ENCODE data around the gene CCDC197. TPM values are rescaled to one million over a fixed set of nuclear protein-coding genes. Genes with fewer than 3 reads are reported as not detected.
A peak's percentile ranks its signal among the peaks of the same experiment; 100 is the strongest.

Gene CCDC197
- total and polyA plus RNA-seq, 7 donors, result not detected

GRCh38 chr14:93960774-93961438, 36.2 kb upstream of the CCDC197 start:
- Histone ChIP-seq H3K27me3 (no peaks in the 10 kb centered on the region), H3K4me3 (no peak overlapping the region), H3K36me3 (peaks cover 0 to 49% (median 12%) of the 10 kb centered on the region in 4 donors), H3K4me1 (peaks cover 0 to 94% (median 70%) of the 10 kb centered on the region in 4 donors), H3K9me3 (no peaks in the 10 kb centered on the region), H3K27ac (peak overlapping the region; percentile 77 to 92 (median 80))
- intact Hi-C loops (cut with DNase I), result no loop called here
- TF ChIP-seq EP300 (IDR thresholded peaks at IDR 0.05) (no peak), POLR2A (IDR thresholded peaks at IDR 0.05) (no peak), CTCF (IDR thresholded peaks at IDR 0.05) (no peak), POLR2AphosphoS5 (IDR thresholded peaks at IDR 0.05) (no peak)
- no peak for DNase-seq
- WGBS, 2 donors, result 77 to 84% methylated on average over 3 of the region's 3 CpGs

- intact Hi-C loops (cut with DNase I), result no loop called here
- peaks cover 0 to 94% (median 69%) of the 10 kb centered on the region in 4 donors for H3K4me1 ChIP-seq
These were observed 35.5 kb upstream of the CCDC197 start for GRCh38 chr14:93961620-93962019.

GRCh38 chr14:93962701-93963601, 34.1 kb upstream of the CCDC197 start:
- Histone ChIP-seq H3K36me3 (peaks cover 0 to 49% (median 12%) of the 10 kb centered on the region in 4 donors), H3K27ac (peak overlapping the region; percentile 58 to 92 (median 86)), H3K4me1 (peaks cover 0 to 92% (median 69%) of the 10 kb centered on the region in 4 donors), H3K4me3 (no peak overlapping the region), H3K27me3 (no peaks in the 10 kb centered on the region), H3K9me3 (no peaks in the 10 kb centered on the region)
- intact Hi-C loops (cut with DNase I), result no loop called here
- no peak for TF ChIP-seq POLR2AphosphoS5 (IDR thresholded peaks at IDR 0.05)
- no peak for TF ChIP-seq EP300 (IDR thresholded peaks at IDR 0.05)
- no peak for TF ChIP-seq POLR2A (IDR thresholded peaks at IDR 0.05)
- no peak for TF ChIP-seq CTCF (IDR thresholded peaks at IDR 0.05)
- WGBS, 2 donors, result 50 to 67% methylated on average over 16 of the region's 16 CpGs
- DNase-seq, result no peak

More at GRCh38 chr14:93961620-93962019, 35.5 kb upstream of the CCDC197 start:
- no peak for DNase-seq
- 78 to 88% methylated on average over 8 of the region's 8 CpGs for WGBS, 2 donors
- Histone ChIP-seq H3K36me3 (peaks cover 0 to 49% (median 12%) of the 10 kb centered on the region in 4 donors), H3K27me3 (no peaks in the 10 kb centered on the region), H3K4me3 (no peak overlapping the region), H3K9me3 (no peaks in the 10 kb centered on the region), H3K27ac (peak overlapping the region; percentile 77 to 92 (median 84))
- no peak for TF ChIP-seq EP300 (IDR thresholded peaks at IDR 0.05)
- no peak for TF ChIP-seq CTCF (IDR thresholded peaks at IDR 0.05)
- no peak for TF ChIP-seq POLR2AphosphoS5 (IDR thresholded peaks at IDR 0.05)
- TF ChIP-seq POLR2A (IDR thresholded peaks at IDR 0.05), result no peak

GRCh38 chr14:93963692-93964091, 33.4 kb upstream of the CCDC197 start:
- Histone ChIP-seq H3K4me1 (peaks cover 0 to 92% (median 70%) of the 10 kb centered on the region in 4 donors), H3K27ac (peak overlapping the region; percentile 58 to 92 (median 86))
- 79 to 82% methylated on average over 4 of the region's 4 CpGs for WGBS, 2 donors

More at GRCh38 chr14:93963692-93964091, 33.4 kb upstream of the CCDC197 start:
- no peak overlapping the region for H3K4me3 ChIP-seq
- intact Hi-C loops (cut with DNase I), result no loop called here
- TF ChIP-seq CTCF (IDR thresholded peaks at IDR 0.05), result no peak
- no peak for TF ChIP-seq POLR2AphosphoS5 (IDR thresholded peaks at IDR 0.05)
- no peaks in the 10 kb centered on the region for H3K27me3 ChIP-seq
- H3K9me3 ChIP-seq, result no peaks in the 10 kb centered on the region
- H3K36me3 ChIP-seq, result peaks cover 0 to 44% (median 12%) of the 10 kb centered on the region in 4 donors
- DNase-seq, result no peak

All from sigmoid colon (tissue), 7 donors.